Measurements from ENCODE around the gene VAMP4.

The VAMP4 gene

GRCh38 chr1:171772312-171772711, 30.4 kb upstream of the VAMP4 start:
- no peaks in the 10 kb centered on the region for H3K27me3 ChIP-seq (ENCODE audit: control insufficient read depth in 1 of 2, insufficient read depth in 2 of 2, low read length in 2 of 2)

GRCh38 chr1:171769754-171770153, 27.9 kb upstream of the VAMP4 start:
- no peaks in the 10 kb centered on the region for H3K36me3 ChIP-seq (ENCODE audit: insufficient read depth, low read length)
- H3K9me3 ChIP-seq (ENCODE audit: low read length), result no peaks in the 10 kb centered on the region
- no peak overlapping the region for H3K27ac ChIP-seq (ENCODE audit: low read depth, low read length)
- no peaks in the 10 kb centered on the region for H3K4me1 ChIP-seq (ENCODE audit: insufficient read depth, low read length)
- H3K4me3 ChIP-seq (ENCODE audit: low read depth in 1 of 2, low read length in 2 of 2), result no peak overlapping the region
- H3K9ac ChIP-seq (ENCODE audit: low read length), result no peak overlapping the region
- no peaks in the 10 kb centered on the region for H3K27me3 ChIP-seq (ENCODE audit: control insufficient read depth in 1 of 2, insufficient read depth in 2 of 2, low read length in 2 of 2)

More at GRCh38 chr1:171772312-171772711, 30.4 kb upstream of the VAMP4 start:
- H3K9me3 ChIP-seq (ENCODE audit: low read length), result no peaks in the 10 kb centered on the region
- H3K27ac ChIP-seq (ENCODE audit: low read depth, low read length), result no peak overlapping the region
- no peak overlapping the region for H3K4me3 ChIP-seq (ENCODE audit: low read depth in 1 of 2, low read length in 2 of 2)
- H3K4me1 ChIP-seq (ENCODE audit: insufficient read depth, low read length), result no peaks in the 10 kb centered on the region
- no peaks in the 10 kb centered on the region for H3K36me3 ChIP-seq (ENCODE audit: insufficient read depth, low read length)
- no peak overlapping the region for H3K9ac ChIP-seq (ENCODE audit: low read length)

GRCh38 chr1:171769171-171769570, 27.3 kb upstream of the VAMP4 start:
- Histone ChIP-seq H3K36me3 (ENCODE audit: insufficient read depth, low read length) (no peaks in the 10 kb centered on the region), H3K9ac (ENCODE audit: low read length) (no peak overlapping the region), H3K4me1 (ENCODE audit: insufficient read depth, low read length) (no peaks in the 10 kb centered on the region), H3K27me3 (ENCODE audit: control insufficient read depth in 1 of 2, insufficient read depth in 2 of 2, low read length in 2 of 2) (no peaks in the 10 kb centered on the region), H3K27ac (ENCODE audit: low read depth, low read length) (no peak overlapping the region), H3K4me3 (ENCODE audit: low read depth in 1 of 2, low read length in 2 of 2) (no peak overlapping the region), H3K9me3 (ENCODE audit: low read length) (no peaks in the 10 kb centered on the region)

GRCh38 chr1:171763764-171764163, 21.9 kb upstream of the VAMP4 start:
- Histone ChIP-seq H3K27ac (ENCODE audit: low read depth, low read length) (no peak overlapping the region), H3K4me1 (ENCODE audit: insufficient read depth, low read length) (no peaks in the 10 kb centered on the region), H3K4me3 (ENCODE audit: low read depth in 1 of 2, low read length in 2 of 2) (no peak overlapping the region), H3K36me3 (ENCODE audit: insufficient read depth, low read length) (no peaks in the 10 kb centered on the region), H3K9ac (ENCODE audit: low read length) (no peak overlapping the region), H3K27me3 (ENCODE audit: control insufficient read depth in 1 of 2, insufficient read depth in 2 of 2, low read length in 2 of 2) (no peaks in the 10 kb centered on the region), H3K9me3 (ENCODE audit: low read length) (no peaks in the 10 kb centered on the region)

DNA sequence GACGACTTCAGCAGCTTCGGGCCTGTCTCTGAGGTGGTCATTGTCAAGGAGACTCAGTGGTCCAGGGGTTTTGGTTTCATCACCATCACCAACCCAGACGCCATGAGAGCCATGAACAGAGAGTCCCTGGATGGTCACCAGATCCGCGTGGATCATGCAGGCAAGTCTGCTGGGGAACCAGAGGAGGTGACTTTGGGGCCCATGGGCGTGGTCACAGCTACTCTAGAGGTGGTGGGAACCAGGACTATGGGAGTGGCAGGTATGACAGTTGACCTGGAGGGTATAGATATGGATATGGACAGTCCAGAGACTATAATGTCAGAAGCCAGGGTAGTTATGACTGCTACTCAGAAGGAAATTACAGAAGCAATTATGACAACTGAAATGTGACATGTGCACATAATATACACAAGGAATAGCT, 20.3 kb upstream of the VAMP4 start:
- no peak overlapping the region for H3K27ac ChIP-seq (ENCODE audit: low read depth, low read length)
- no peaks in the 10 kb centered on the region for H3K36me3 ChIP-seq (ENCODE audit: insufficient read depth, low read length)
- no peak overlapping the region for H3K9ac ChIP-seq (ENCODE audit: low read length)
- H3K4me1 ChIP-seq (ENCODE audit: insufficient read depth, low read length), result no peaks in the 10 kb centered on the region
- no peaks in the 10 kb centered on the region for H3K9me3 ChIP-seq (ENCODE audit: low read length)
- no peak overlapping the region for H3K4me3 ChIP-seq (ENCODE audit: low read depth in 1 of 2, low read length in 2 of 2)
- H3K27me3 ChIP-seq (ENCODE audit: control insufficient read depth in 1 of 2, insufficient read depth in 2 of 2, low read length in 2 of 2), result no peaks in the 10 kb centered on the region

GRCh38 chr1:171758011-171758410, 16.1 kb upstream of the VAMP4 start:
- H3K36me3 ChIP-seq (ENCODE audit: insufficient read depth, low read length), result no peaks in the 10 kb centered on the region
- no peak overlapping the region for H3K9ac ChIP-seq (ENCODE audit: low read length)
- H3K9me3 ChIP-seq (ENCODE audit: low read length), result no peaks in the 10 kb centered on the region
- no peak overlapping the region for H3K27ac ChIP-seq (ENCODE audit: low read depth, low read length)
- no peaks in the 10 kb centered on the region for H3K4me1 ChIP-seq (ENCODE audit: insufficient read depth, low read length)
- no peak overlapping the region for H3K4me3 ChIP-seq (ENCODE audit: low read depth in 1 of 2, low read length in 2 of 2)
- no peaks in the 10 kb centered on the region for H3K27me3 ChIP-seq (ENCODE audit: control insufficient read depth in 1 of 2, insufficient read depth in 2 of 2, low read length in 2 of 2)

DNA sequence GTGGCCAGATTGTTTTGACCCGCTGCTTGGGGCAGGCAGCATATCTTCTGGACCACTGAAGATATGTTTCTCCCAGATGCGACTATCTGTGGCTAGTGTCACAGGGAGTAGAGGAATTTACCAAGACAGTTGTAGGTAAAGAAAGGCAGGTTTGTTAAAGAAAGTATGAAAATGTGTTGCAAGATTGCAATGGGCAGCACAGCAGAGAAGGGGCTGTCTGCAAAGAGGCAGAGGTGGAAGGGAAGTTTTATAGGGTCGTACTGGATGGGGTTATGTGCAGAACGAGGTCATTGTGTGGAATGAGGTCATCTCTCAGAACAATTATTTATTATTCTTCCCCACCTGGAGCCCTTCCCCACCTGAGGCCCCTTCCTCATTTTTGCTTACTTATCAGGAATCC, 15.0 kb upstream of the VAMP4 start:
- Histone ChIP-seq H3K36me3 (ENCODE audit: insufficient read depth, low read length) (no peaks in the 10 kb centered on the region), H3K9ac (ENCODE audit: low read length) (no peak overlapping the region), H3K4me1 (ENCODE audit: insufficient read depth, low read length) (no peaks in the 10 kb centered on the region), H3K27ac (ENCODE audit: low read depth, low read length) (no peak overlapping the region), H3K4me3 (ENCODE audit: low read depth in 1 of 2, low read length in 2 of 2) (no peak overlapping the region), H3K9me3 (ENCODE audit: low read length) (no peaks in the 10 kb centered on the region), H3K27me3 (ENCODE audit: control insufficient read depth in 1 of 2, insufficient read depth in 2 of 2, low read length in 2 of 2) (no peaks in the 10 kb centered on the region)

DNA sequence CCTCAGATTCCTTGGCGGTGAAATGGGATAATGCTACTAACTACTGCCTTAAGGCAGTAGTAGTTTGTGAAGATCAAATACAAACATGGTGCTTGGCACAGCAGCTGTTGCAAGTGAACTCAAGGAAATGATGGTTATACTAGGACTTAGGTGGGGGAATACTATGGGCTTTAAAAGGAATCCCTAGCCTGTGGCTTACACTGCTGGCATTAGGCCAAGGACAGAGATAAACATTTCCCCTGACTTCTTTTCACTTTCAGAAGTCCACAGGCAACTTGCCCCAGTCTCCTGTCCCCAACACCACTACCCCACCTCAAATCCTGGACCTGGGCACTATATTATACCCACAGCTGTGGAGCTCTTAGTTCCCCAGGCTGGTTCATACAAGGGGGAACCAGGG, 13.1 kb upstream of the VAMP4 start:
- Histone ChIP-seq H3K9ac (ENCODE audit: low read length) (no peak overlapping the region), H3K36me3 (ENCODE audit: insufficient read depth, low read length) (no peaks in the 10 kb centered on the region), H3K9me3 (ENCODE audit: low read length) (no peaks in the 10 kb centered on the region), H3K27ac (ENCODE audit: low read depth, low read length) (no peak overlapping the region), H3K4me1 (ENCODE audit: insufficient read depth, low read length) (no peaks in the 10 kb centered on the region), H3K27me3 (ENCODE audit: control insufficient read depth in 1 of 2, insufficient read depth in 2 of 2, low read length in 2 of 2) (no peaks in the 10 kb centered on the region), H3K4me3 (ENCODE audit: low read depth in 1 of 2, low read length in 2 of 2) (no peak overlapping the region)

GRCh38 chr1:171754353-171754705, 12.5 kb upstream of the VAMP4 start:
- no peaks in the 10 kb centered on the region for H3K27me3 ChIP-seq (ENCODE audit: control insufficient read depth in 1 of 2, insufficient read depth in 2 of 2, low read length in 2 of 2)
- no peaks in the 10 kb centered on the region for H3K9me3 ChIP-seq (ENCODE audit: low read length)
- no peaks in the 10 kb centered on the region for H3K36me3 ChIP-seq (ENCODE audit: insufficient read depth, low read length)
- no peak overlapping the region for H3K4me3 ChIP-seq (ENCODE audit: low read depth in 1 of 2, low read length in 2 of 2)
- no peak overlapping the region for H3K9ac ChIP-seq (ENCODE audit: low read length)
- no peaks in the 10 kb centered on the region for H3K4me1 ChIP-seq (ENCODE audit: insufficient read depth, low read length)
- no peak overlapping the region for H3K27ac ChIP-seq (ENCODE audit: low read depth, low read length)

GRCh38 chr1:171753685-171754352, 12.0 kb upstream of the VAMP4 start:
- H3K27ac ChIP-seq (ENCODE audit: low read depth, low read length), result no peak overlapping the region
- H3K36me3 ChIP-seq (ENCODE audit: insufficient read depth, low read length), result no peaks in the 10 kb centered on the region
- no peak overlapping the region for H3K4me3 ChIP-seq (ENCODE audit: low read depth in 1 of 2, low read length in 2 of 2)

DNA sequence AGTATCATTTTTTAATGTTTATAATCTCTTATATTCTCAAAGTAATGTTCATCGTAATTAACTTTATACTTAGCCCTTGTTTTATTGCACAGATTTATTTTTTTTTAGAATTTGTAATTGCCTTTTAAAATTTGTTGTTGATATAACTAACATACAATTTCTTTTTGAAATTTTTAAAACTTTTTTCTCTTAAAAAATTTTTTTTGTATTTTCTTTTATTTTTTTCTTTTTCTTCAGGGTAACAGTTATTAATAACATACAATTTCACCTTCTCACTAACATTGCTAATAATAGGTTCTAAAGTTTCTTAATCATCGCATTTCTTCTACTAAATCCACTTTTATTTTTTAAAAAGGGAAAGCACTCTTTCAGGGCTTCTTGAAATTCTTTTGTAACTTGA, 11.3 kb upstream of the VAMP4 start:
- H3K9me3 ChIP-seq (ENCODE audit: low read length), result no peaks in the 10 kb centered on the region
- no peaks in the 10 kb centered on the region for H3K4me1 ChIP-seq (ENCODE audit: insufficient read depth, low read length)
- no peak overlapping the region for H3K4me3 ChIP-seq (ENCODE audit: low read depth in 1 of 2, low read length in 2 of 2)
- H3K9ac ChIP-seq (ENCODE audit: low read length), result no peak overlapping the region
- no peak overlapping the region for H3K27ac ChIP-seq (ENCODE audit: low read depth, low read length)
- H3K36me3 ChIP-seq (ENCODE audit: insufficient read depth, low read length), result no peaks in the 10 kb centered on the region
- H3K27me3 ChIP-seq (ENCODE audit: control insufficient read depth in 1 of 2, insufficient read depth in 2 of 2, low read length in 2 of 2), result no peaks in the 10 kb centered on the region

More at GRCh38 chr1:171753685-171754352, 12.0 kb upstream of the VAMP4 start:
- no peaks in the 10 kb centered on the region for H3K4me1 ChIP-seq (ENCODE audit: insufficient read depth, low read length)
- H3K27me3 ChIP-seq (ENCODE audit: control insufficient read depth in 1 of 2, insufficient read depth in 2 of 2, low read length in 2 of 2), result no peaks in the 10 kb centered on the region
- H3K9ac ChIP-seq (ENCODE audit: low read length), result no peak overlapping the region
- H3K9me3 ChIP-seq (ENCODE audit: low read length), result no peaks in the 10 kb centered on the region

- no peaks in the 10 kb centered on the region for H3K4me1 ChIP-seq (ENCODE audit: insufficient read depth, low read length)
- H3K27me3 ChIP-seq (ENCODE audit: control insufficient read depth in 1 of 2, insufficient read depth in 2 of 2, low read length in 2 of 2), result no peaks in the 10 kb centered on the region
- no peak overlapping the region for H3K27ac ChIP-seq (ENCODE audit: low read depth, low read length)
- H3K36me3 ChIP-seq (ENCODE audit: insufficient read depth, low read length), result no peaks in the 10 kb centered on the region
- no peak overlapping the region for H3K9ac ChIP-seq (ENCODE audit: low read length)
- no peak overlapping the region for H3K4me3 ChIP-seq (ENCODE audit: low read depth in 1 of 2, low read length in 2 of 2)
- no peaks in the 10 kb centered on the region for H3K9me3 ChIP-seq (ENCODE audit: low read length)
These were observed 9.4 kb upstream of the VAMP4 start for GRCh38 chr1:171751221-171751620.

All from muscle layer of colon (tissue), 2 donors.